ENCODE data around the gene COP1.

DNA sequence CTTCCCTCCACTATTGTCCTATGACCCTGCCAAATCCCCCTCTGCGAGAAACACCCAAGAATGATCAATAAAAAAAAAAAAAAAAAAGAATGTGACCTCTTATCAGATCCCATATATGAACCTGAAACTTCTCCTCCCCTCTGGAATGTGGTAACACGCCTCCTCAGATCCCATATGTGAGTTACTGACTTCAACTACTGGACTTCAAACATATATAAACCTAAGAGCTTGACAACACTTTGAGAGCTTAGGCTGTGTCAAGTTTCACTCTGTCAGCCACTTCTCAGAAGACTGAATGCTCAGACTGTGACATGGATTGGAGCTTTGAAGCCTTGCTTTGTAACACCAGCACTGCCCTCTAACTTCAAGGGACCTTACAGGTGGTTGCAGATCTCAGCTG is 148.4 kb downstream of the COP1 start:
- TF ChIP-seq, protein P1, sequence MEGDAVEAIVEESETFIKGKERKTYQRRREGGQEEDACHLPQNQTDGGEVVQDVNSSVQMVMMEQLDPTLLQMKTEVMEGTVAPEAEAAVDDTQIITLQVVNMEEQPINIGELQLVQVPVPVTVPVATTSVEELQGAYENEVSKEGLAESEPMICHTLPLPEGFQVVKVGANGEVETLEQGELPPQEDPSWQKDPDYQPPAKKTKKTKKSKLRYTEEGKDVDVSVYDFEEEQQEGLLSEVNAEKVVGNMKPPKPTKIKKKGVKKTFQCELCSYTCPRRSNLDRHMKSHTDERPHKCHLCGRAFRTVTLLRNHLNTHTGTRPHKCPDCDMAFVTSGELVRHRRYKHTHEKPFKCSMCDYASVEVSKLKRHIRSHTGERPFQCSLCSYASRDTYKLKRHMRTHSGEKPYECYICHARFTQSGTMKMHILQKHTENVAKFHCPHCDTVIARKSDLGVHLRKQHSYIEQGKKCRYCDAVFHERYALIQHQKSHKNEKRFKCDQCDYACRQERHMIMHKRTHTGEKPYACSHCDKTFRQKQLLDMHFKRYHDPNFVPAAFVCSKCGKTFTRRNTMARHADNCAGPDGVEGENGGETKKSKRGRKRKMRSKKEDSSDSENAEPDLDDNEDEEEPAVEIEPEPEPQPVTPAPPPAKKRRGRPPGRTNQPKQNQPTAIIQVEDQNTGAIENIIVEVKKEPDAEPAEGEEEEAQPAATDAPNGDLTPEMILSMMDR (IDR thresholded peaks at IDR 0.05; ENCODE audit: extremely low read depth in 1 of 2, insufficient read depth in 1 of 2, low read depth in 1 of 2, low read length in 2 of 2) = no peak
- TF ChIP-seq POLR2A (IDR thresholded peaks at IDR 0.05; ENCODE audit: low read depth, low read length) = no peak

Measured in endothelial cell of umbilical vein (primary cell).